HUES48 (cell line): ENCODE results near the gene UNC13A.

ENCODE experiments used
- H3K27ac ChIP-seq: one replicate; pipeline ENCODE4 v1.7.0; 2013; ENCODE audit warnings: low read depth, low read length, inconsistent platforms
- H3K27me3 ChIP-seq: 2 replicates; pipeline ENCODE4 v1.6.1; 2013; ENCODE audit warnings: mild to moderate bottlenecking, low read length; ENCODE audit not compliant: control insufficient read depth, insufficient read depth
- H3K36me3 ChIP-seq: 2 replicates; pipeline ENCODE4 v1.6.1; 2013; ENCODE audit warnings: low read length; ENCODE audit not compliant: control insufficient read depth, insufficient read depth
- H3K4me1 ChIP-seq: 2 replicates; pipeline ENCODE4 v1.6.1; 2013; ENCODE audit warnings: mild to moderate bottlenecking, low read length; ENCODE audit not compliant: control insufficient read depth, insufficient read depth
- H3K4me3 ChIP-seq: 2 replicates; pipeline ENCODE4 v1.5.1; 2013; ENCODE audit warnings: mild to moderate bottlenecking, low read depth, low read length
- H3K9ac ChIP-seq: 2 replicates; pipeline ENCODE4 v1.6.1; 2013; ENCODE audit warnings: mild to moderate bottlenecking, low read depth, low read length, moderate library complexity
- H3K9me3 ChIP-seq: 2 replicates; pipeline ENCODE4 v1.6.1; 2013; ENCODE audit warnings: low read length; ENCODE audit not compliant: control insufficient read depth, insufficient read depth

The UNC13A gene

GRCh38 chr19:17646441-17646840 is 41.7 kb downstream of the UNC13A start:
- no peak overlapping the region for H3K27ac ChIP-seq
- H3K4me1 ChIP-seq: no peaks in the 10 kb centered on the region
- H3K27me3 ChIP-seq: no peaks in the 10 kb centered on the region
- peaks cover 59% of the 10 kb centered on the region for H3K36me3 ChIP-seq
- H3K9me3 ChIP-seq: no peaks in the 10 kb centered on the region
- H3K9ac ChIP-seq: no peak overlapping the region
- H3K4me3 ChIP-seq: no peak overlapping the region

GRCh38 chr19:17645339-17645963 is 42.7 kb downstream of the UNC13A start:
- H3K36me3 ChIP-seq: peaks cover 66% of the 10 kb centered on the region
- no peak overlapping the region for H3K9ac ChIP-seq
- no peak overlapping the region for H3K27ac ChIP-seq
- no peaks in the 10 kb centered on the region for H3K27me3 ChIP-seq
- H3K4me1 ChIP-seq: no peaks in the 10 kb centered on the region
- H3K4me3 ChIP-seq: no peak overlapping the region
- no peaks in the 10 kb centered on the region for H3K9me3 ChIP-seq

GRCh38 chr19:17642656-17643055 is 45.5 kb downstream of the UNC13A start:
- Histone ChIP-seq H3K9ac (no peak overlapping the region), H3K4me1 (no peaks in the 10 kb centered on the region), H3K27ac (no peak overlapping the region), H3K36me3 (peaks cover 73% of the 10 kb centered on the region), H3K9me3 (no peaks in the 10 kb centered on the region), H3K27me3 (no peaks in the 10 kb centered on the region), H3K4me3 (no peak overlapping the region)

GRCh38 chr19:17641846-17642245 is 46.3 kb downstream of the UNC13A start:
- H3K4me1 ChIP-seq: no peaks in the 10 kb centered on the region
- peaks cover 67% of the 10 kb centered on the region for H3K36me3 ChIP-seq
- no peak overlapping the region for H3K9ac ChIP-seq
- no peaks in the 10 kb centered on the region for H3K9me3 ChIP-seq
- no peak overlapping the region for H3K27ac ChIP-seq
- H3K4me3 ChIP-seq: no peak overlapping the region
- H3K27me3 ChIP-seq: no peaks in the 10 kb centered on the region

- Histone ChIP-seq H3K9me3 (no peaks in the 10 kb centered on the region), H3K27me3 (no peaks in the 10 kb centered on the region), H3K4me3 (no peak overlapping the region), H3K9ac (no peak overlapping the region), H3K27ac (no peak overlapping the region), H3K36me3 (peaks cover 67% of the 10 kb centered on the region), H3K4me1 (no peaks in the 10 kb centered on the region)
Measured at GRCh38 chr19:17641181-17641580, 47.0 kb downstream of the UNC13A start.

GRCh38 chr19:17633700-17634099 is 54.5 kb downstream of the UNC13A start:
- H3K9me3 ChIP-seq: no peaks in the 10 kb centered on the region
- no peak overlapping the region for H3K27ac ChIP-seq
- H3K4me1 ChIP-seq: no peaks in the 10 kb centered on the region
- H3K9ac ChIP-seq: no peak overlapping the region
- no peaks in the 10 kb centered on the region for H3K27me3 ChIP-seq
- peaks cover 61% of the 10 kb centered on the region for H3K36me3 ChIP-seq
- H3K4me3 ChIP-seq: no peak overlapping the region

GRCh38 chr19:17632577-17632976 is 55.6 kb downstream of the UNC13A start:
- no peaks in the 10 kb centered on the region for H3K27me3 ChIP-seq
- no peak overlapping the region for H3K9ac ChIP-seq
- H3K4me1 ChIP-seq: no peaks in the 10 kb centered on the region
- peaks cover 53% of the 10 kb centered on the region for H3K36me3 ChIP-seq
- H3K4me3 ChIP-seq: no peak overlapping the region
- no peaks in the 10 kb centered on the region for H3K9me3 ChIP-seq
- H3K27ac ChIP-seq: no peak overlapping the region

- Histone ChIP-seq H3K27me3 (no peaks in the 10 kb centered on the region), H3K9me3 (no peaks in the 10 kb centered on the region), H3K36me3 (peaks cover 49% of the 10 kb centered on the region), H3K4me1 (no peaks in the 10 kb centered on the region), H3K9ac (no peak overlapping the region), H3K4me3 (no peak overlapping the region), H3K27ac (no peak overlapping the region)
Measured at GRCh38 chr19:17629760-17630159, 58.4 kb downstream of the UNC13A start.

GRCh38 chr19:17627921-17628320 is 60.2 kb downstream of the UNC13A start:
- Histone ChIP-seq H3K27ac (no peak overlapping the region), H3K4me3 (no peak overlapping the region), H3K9ac (no peak overlapping the region), H3K27me3 (no peaks in the 10 kb centered on the region), H3K36me3 (peaks cover 54% of the 10 kb centered on the region), H3K9me3 (no peaks in the 10 kb centered on the region), H3K4me1 (no peaks in the 10 kb centered on the region)

- H3K27me3 ChIP-seq: no peaks in the 10 kb centered on the region
- H3K9ac ChIP-seq: no peak overlapping the region
- no peak overlapping the region for H3K4me3 ChIP-seq
- H3K36me3 ChIP-seq: peaks cover 51% of the 10 kb centered on the region
- no peaks in the 10 kb centered on the region for H3K4me1 ChIP-seq
- H3K27ac ChIP-seq: no peak overlapping the region
- H3K9me3 ChIP-seq: no peaks in the 10 kb centered on the region
Measured at GRCh38 chr19:17627161-17627560, 61.0 kb downstream of the UNC13A start.

GRCh38 chr19:17626456-17627015 is 61.6 kb downstream of the UNC13A start:
- no peaks in the 10 kb centered on the region for H3K27me3 ChIP-seq
- H3K9me3 ChIP-seq: no peaks in the 10 kb centered on the region
- H3K4me3 ChIP-seq: no peak overlapping the region
- peaks cover 56% of the 10 kb centered on the region for H3K36me3 ChIP-seq
- no peak overlapping the region for H3K27ac ChIP-seq
- H3K4me1 ChIP-seq: no peaks in the 10 kb centered on the region
- H3K9ac ChIP-seq: no peak overlapping the region
